SK-N-MC (cell line): ENCODE results near the gene SPATA3.

Source experiments
- EZH2 ChIP-seq: fragments of 200-600 bp; sonication (generic); IDR thresholded peaks from one replicate; pipeline ENCODE4 v1.6.1; 2017; ENCODE audit warnings: antibody characterized with exemption
- POLR2AphosphoS5 ChIP-seq: IDR thresholded peaks from 2 replicates; pipeline ENCODE4 v1.6.1; 2012; ENCODE audit warnings: mild to moderate bottlenecking, low read depth, low read length, borderline replicate concordance

- TF ChIP-seq EZH2 (no peak), POLR2AphosphoS5 (no peak)
Observed at GRCh38 chr2:230955163-230955737, 40.7 kb upstream of the SPATA3 start.
